IPS-15b (cell line): Measurements from ENCODE around the gene TSHZ2.

Experiments used
- H3K27me3 ChIP-seq: one replicate; pipeline ENCODE4 v1.6.1; 2013; ENCODE audit warnings: low read length; ENCODE audit not compliant: control insufficient read depth, insufficient read depth
- H3K36me3 ChIP-seq: one replicate; pipeline ENCODE4 v1.6.1; 2013; ENCODE audit warnings: low read length; ENCODE audit not compliant: control insufficient read depth, insufficient read depth
- H3K4me1 ChIP-seq: one replicate; pipeline ENCODE4 v1.6.1; 2013; ENCODE audit warnings: mild to moderate bottlenecking, low read length; ENCODE audit not compliant: control insufficient read depth, insufficient read depth
- H3K4me3 ChIP-seq: one replicate; pipeline ENCODE4 v1.5.1; 2013; ENCODE audit warnings: low read depth, low read length
- H3K9ac ChIP-seq: one replicate; pipeline ENCODE4 v1.6.1; 2013; ENCODE audit warnings: low read depth, mild to moderate bottlenecking, low read length
- H3K9me3 ChIP-seq: one replicate; pipeline ENCODE4 v1.6.1; 2013; ENCODE audit warnings: mild to moderate bottlenecking, low read length; ENCODE audit not compliant: control insufficient read depth, insufficient read depth

The TSHZ2 gene

DNA sequence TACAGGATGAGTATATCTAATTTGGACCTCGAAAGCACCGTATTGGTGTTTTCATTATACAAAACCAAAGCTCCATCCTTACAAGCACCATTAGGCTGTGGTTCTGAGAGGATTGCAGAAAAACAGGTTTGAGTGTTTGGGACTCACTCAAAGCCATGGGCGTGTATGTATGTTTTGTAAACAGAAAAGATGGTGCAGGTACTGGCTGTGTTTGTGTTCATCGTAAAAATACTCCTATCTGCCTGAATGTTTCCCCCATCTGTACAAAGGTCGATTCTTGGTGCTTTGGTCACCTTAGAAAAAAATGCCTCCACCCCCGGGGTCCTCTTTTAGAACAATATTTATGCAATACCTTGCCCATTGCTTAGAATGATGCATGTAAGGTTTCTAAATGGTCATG lies 286.6 kb downstream of the TSHZ2 start:
- H3K36me3 ChIP-seq: no peaks in the 10 kb centered on the region
- H3K27me3 ChIP-seq: no peaks in the 10 kb centered on the region
- no peak overlapping the region for H3K9ac ChIP-seq
- no peaks in the 10 kb centered on the region for H3K4me1 ChIP-seq
- H3K4me3 ChIP-seq: no peak overlapping the region
- H3K9me3 ChIP-seq: no peaks in the 10 kb centered on the region

DNA sequence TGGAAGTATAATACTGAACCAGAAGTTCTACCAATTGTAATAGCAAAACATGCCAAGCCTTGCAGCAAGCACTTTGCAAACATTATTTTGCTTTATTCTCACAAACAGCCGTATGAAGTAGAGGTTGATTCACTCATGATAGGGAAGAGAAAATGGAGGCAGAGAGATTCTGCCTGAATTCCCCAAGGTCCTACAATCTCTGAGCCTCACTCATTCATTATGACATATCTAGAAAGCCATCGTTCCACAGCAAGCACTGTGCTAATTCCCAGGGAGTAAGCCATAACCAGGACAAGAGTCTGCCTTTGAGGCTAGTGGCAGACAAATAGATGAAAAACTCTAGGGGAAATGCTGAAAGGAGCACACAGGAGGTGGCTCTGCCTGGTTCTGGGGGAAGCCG lies 288.0 kb downstream of the TSHZ2 start:
- H3K4me1 ChIP-seq: no peaks in the 10 kb centered on the region
- no peaks in the 10 kb centered on the region for H3K36me3 ChIP-seq
- H3K27me3 ChIP-seq: no peaks in the 10 kb centered on the region
- no peaks in the 10 kb centered on the region for H3K9me3 ChIP-seq
- no peak overlapping the region for H3K4me3 ChIP-seq
- no peak overlapping the region for H3K9ac ChIP-seq

GRCh38 chr20:53260591-53260990 lies 288.4 kb downstream of the TSHZ2 start:
- Histone ChIP-seq H3K4me3 (no peak overlapping the region), H3K36me3 (no peaks in the 10 kb centered on the region), H3K9me3 (no peaks in the 10 kb centered on the region), H3K4me1 (no peaks in the 10 kb centered on the region), H3K9ac (no peak overlapping the region), H3K27me3 (no peaks in the 10 kb centered on the region)

- no peaks in the 10 kb centered on the region for H3K27me3 ChIP-seq
- no peaks in the 10 kb centered on the region for H3K4me1 ChIP-seq
- H3K36me3 ChIP-seq: no peaks in the 10 kb centered on the region
- H3K4me3 ChIP-seq: no peak overlapping the region
- H3K9ac ChIP-seq: no peak overlapping the region
- no peaks in the 10 kb centered on the region for H3K9me3 ChIP-seq
These were observed 290.2 kb downstream of the TSHZ2 start for GRCh38 chr20:53262365-53262764.

DNA sequence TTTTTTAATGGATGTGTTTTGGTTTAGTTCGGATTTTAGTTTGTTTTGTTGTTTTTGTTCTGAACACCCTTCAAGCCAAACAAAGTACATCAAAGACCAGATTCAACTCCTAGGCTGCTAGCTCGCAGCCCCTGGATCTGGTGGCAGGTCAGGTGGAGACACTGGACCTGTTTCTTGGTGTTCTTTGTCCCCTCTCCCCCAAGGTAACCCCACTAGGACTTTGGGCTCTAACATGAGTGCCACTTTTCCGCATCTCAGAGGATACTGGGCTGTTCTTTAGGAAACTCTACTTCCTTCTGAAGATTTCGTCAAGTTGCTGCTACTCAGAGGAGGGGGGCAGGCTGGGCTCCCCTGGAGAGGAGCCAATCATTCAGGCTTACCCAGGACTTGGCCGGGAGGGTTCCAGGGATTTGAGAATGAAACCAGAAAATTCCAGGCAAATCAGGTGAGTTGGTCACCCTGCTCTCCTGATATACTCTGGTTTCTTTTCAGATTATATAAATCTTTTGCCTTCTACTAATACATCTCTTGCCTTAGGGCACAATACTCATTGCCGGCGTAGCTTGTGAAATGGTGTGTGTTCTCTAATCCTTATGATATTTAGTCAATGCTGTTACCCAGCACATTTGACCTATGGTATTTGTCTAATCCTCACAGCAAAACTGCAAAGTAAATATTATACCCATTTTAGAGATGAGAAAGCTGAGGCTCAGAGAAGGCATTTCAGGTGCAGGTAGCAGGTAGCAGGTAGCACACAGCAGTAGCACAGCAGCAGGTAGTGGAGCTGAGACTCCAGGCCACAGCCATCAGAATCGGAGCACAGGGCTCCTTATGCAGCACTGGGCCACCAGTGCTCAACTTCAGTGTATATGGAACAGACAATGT lies 291.6 kb downstream of the TSHZ2 start:
- no peak overlapping the region for H3K4me3 ChIP-seq
- no peaks in the 10 kb centered on the region for H3K27me3 ChIP-seq
- no peaks in the 10 kb centered on the region for H3K36me3 ChIP-seq
- no peaks in the 10 kb centered on the region for H3K4me1 ChIP-seq
- H3K9ac ChIP-seq: no peak overlapping the region
- H3K9me3 ChIP-seq: no peaks in the 10 kb centered on the region

DNA sequence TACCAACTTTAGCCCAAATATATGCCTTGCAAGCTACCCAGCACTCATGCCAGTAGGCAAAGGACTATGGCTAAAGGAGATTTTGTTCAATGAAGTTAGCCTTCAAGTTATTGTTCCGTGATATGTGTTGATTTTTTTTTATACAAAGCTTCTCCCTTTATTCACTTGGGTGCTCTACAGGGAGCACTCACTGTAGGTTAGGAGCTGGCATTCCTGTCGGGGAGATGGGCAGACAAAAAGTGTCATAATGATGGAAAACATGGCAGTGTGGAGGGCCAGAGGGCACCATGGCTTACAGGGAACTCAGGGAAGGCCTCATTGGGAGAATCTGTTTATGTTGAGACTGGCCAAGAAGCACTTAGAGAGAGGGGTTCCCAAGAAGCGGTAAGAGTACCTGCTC lies 292.4 kb downstream of the TSHZ2 start:
- no peaks in the 10 kb centered on the region for H3K9me3 ChIP-seq
- no peaks in the 10 kb centered on the region for H3K36me3 ChIP-seq
- no peaks in the 10 kb centered on the region for H3K4me1 ChIP-seq
- no peak overlapping the region for H3K9ac ChIP-seq
- H3K27me3 ChIP-seq: no peaks in the 10 kb centered on the region
- no peak overlapping the region for H3K4me3 ChIP-seq

GRCh38 chr20:53265304-53265875 lies 293.2 kb downstream of the TSHZ2 start:
- Histone ChIP-seq H3K4me1 (no peaks in the 10 kb centered on the region), H3K36me3 (no peaks in the 10 kb centered on the region), H3K27me3 (no peaks in the 10 kb centered on the region), H3K4me3 (no peak overlapping the region), H3K9ac (no peak overlapping the region), H3K9me3 (no peaks in the 10 kb centered on the region)

DNA sequence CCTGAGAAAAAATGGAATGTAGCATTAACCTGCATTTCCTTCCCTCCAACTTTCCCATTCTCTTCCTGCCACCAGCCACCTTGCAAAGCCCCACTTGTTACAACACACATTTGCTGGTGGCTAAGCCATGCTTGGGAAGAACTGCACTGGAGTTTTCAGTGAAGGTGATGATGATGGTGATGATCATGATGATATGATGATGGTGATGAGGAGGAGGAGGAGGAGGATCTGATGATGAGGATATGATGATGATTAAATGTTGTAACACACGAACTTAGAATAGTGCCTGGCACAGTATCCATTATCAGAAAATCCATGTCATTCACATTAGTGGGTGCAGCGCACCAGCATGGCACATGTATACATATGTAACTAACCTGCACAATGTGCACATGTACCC lies 297.2 kb downstream of the TSHZ2 start:
- no peak overlapping the region for H3K4me3 ChIP-seq
- H3K36me3 ChIP-seq: no peaks in the 10 kb centered on the region
- H3K27me3 ChIP-seq: no peaks in the 10 kb centered on the region
- no peaks in the 10 kb centered on the region for H3K9me3 ChIP-seq
- H3K4me1 ChIP-seq: no peaks in the 10 kb centered on the region
- H3K9ac ChIP-seq: no peak overlapping the region

DNA sequence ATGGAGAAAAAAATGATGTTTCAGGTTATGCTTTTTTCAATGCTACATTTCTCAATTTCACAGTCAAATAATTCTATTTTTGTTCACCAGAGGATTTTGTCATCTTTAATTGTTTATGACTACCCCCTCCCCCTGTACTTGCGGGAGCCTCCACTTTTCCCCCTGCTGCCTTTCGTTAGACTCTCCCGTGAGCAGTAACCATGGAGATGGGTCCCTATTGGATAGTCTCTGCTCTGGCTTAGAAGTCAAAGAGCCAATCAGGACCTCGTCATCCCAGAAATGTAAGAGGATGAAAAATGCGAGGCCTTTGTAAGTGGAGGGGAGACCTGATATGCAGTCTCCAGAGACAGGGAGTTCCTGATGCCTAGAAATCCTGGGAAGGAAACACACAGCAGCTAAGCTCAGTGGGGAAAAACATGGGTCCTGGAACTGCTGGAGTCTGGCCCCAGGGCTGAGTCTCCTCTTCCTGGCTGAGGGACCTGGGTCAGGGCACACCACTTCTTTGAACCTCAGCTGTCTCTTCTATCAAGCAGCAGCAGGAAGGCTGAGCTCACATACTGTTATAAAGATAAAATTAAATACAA lies 298.7 kb downstream of the TSHZ2 start:
- Histone ChIP-seq H3K36me3 (no peaks in the 10 kb centered on the region), H3K9ac (no peak overlapping the region), H3K9me3 (no peaks in the 10 kb centered on the region), H3K4me3 (no peak overlapping the region), H3K4me1 (no peaks in the 10 kb centered on the region), H3K27me3 (no peaks in the 10 kb centered on the region)

GRCh38 chr20:53274365-53274764 lies 302.2 kb downstream of the TSHZ2 start:
- Histone ChIP-seq H3K4me3 (no peak overlapping the region), H3K9me3 (no peaks in the 10 kb centered on the region), H3K27me3 (no peaks in the 10 kb centered on the region), H3K9ac (no peak overlapping the region), H3K36me3 (no peaks in the 10 kb centered on the region), H3K4me1 (no peaks in the 10 kb centered on the region)

DNA sequence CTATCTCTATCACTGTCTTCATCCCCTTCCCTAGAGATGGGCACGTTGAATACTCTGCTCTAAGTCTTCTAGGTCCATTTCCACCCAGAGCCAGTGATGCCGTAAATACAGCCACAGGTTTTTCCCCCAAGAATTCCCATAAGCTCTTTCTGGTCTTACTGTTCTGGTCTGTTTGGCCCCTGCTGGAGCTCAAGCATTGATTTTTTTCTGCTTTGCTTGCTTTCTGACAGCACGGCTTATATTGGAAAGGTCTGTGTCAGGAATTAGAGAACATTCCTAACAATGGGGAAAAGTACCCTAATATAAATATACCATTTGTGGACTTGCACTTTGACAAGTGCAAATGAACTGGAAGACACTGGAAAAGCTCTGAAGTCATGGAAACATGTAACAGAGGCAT lies 302.6 kb downstream of the TSHZ2 start:
- Histone ChIP-seq H3K27me3 (no peaks in the 10 kb centered on the region), H3K4me1 (no peaks in the 10 kb centered on the region), H3K9me3 (no peaks in the 10 kb centered on the region), H3K36me3 (no peaks in the 10 kb centered on the region), H3K9ac (no peak overlapping the region), H3K4me3 (no peak overlapping the region)

GRCh38 chr20:53276143-53276542 lies 304.0 kb downstream of the TSHZ2 start:
- H3K9me3 ChIP-seq: no peaks in the 10 kb centered on the region
- no peaks in the 10 kb centered on the region for H3K4me1 ChIP-seq

More at GRCh38 chr20:53276143-53276542, 304.0 kb downstream of the TSHZ2 start:
- Histone ChIP-seq H3K36me3 (no peaks in the 10 kb centered on the region), H3K27me3 (no peaks in the 10 kb centered on the region), H3K4me3 (no peak overlapping the region), H3K9ac (no peak overlapping the region)
